Bronchial epithelial cell (primary cell): ENCODE measurements around the gene JPT2. TPM values are rescaled to one million over a fixed set of nuclear protein-coding genes. Genes with fewer than 3 reads are reported as not detected.

Source experiments
- DNase-seq: peaks from one replicate; pipeline ENCODE4 v3.0.0-alpha.2; 2010; ENCODE audit warnings: low read depth
- FAIRE-seq: peaks from 2 replicates; lab custom pipeline; 2011; peaks lifted over from hg19 to GRCh38; lab: Jason Lieb, UNC
- H3K27me3 ChIP-seq: 2 replicates; pipeline ENCODE4 v1.5.1; 2011; ENCODE audit warnings: low read length; ENCODE audit not compliant: control insufficient read depth, insufficient read depth
- H3K36me3 ChIP-seq: 2 replicates; pipeline ENCODE4 v1.5.1; 2011; ENCODE audit warnings: low read length; ENCODE audit not compliant: control insufficient read depth, insufficient read depth
- H3K4me3 ChIP-seq: 2 replicates; pipeline ENCODE4 v1.5.1; 2011; ENCODE audit warnings: mild to moderate bottlenecking, low read depth, low read length, control low read depth
- total RNA-seq: library from RNA; depleted of rRNA; stranded (reverse); fragments of >200 nt; gene quantifications from 2 replicates; pipeline ENCODE4 v1.2.1, GENCODE V29; 2014
- TF ChIP-seq, protein P1 (sequence below): IDR thresholded peaks from 2 replicates; pipeline ENCODE4 v1.5.1; 2011; ENCODE audit warnings: mild to moderate bottlenecking, moderate library complexity, low read length, control low read depth, inconsistent platforms; ENCODE audit not compliant: insufficient read depth, severe bottlenecking

JPT2 gene
- total RNA-seq, 1 donor from 2014 or later = 59.2 TPM

DNA sequence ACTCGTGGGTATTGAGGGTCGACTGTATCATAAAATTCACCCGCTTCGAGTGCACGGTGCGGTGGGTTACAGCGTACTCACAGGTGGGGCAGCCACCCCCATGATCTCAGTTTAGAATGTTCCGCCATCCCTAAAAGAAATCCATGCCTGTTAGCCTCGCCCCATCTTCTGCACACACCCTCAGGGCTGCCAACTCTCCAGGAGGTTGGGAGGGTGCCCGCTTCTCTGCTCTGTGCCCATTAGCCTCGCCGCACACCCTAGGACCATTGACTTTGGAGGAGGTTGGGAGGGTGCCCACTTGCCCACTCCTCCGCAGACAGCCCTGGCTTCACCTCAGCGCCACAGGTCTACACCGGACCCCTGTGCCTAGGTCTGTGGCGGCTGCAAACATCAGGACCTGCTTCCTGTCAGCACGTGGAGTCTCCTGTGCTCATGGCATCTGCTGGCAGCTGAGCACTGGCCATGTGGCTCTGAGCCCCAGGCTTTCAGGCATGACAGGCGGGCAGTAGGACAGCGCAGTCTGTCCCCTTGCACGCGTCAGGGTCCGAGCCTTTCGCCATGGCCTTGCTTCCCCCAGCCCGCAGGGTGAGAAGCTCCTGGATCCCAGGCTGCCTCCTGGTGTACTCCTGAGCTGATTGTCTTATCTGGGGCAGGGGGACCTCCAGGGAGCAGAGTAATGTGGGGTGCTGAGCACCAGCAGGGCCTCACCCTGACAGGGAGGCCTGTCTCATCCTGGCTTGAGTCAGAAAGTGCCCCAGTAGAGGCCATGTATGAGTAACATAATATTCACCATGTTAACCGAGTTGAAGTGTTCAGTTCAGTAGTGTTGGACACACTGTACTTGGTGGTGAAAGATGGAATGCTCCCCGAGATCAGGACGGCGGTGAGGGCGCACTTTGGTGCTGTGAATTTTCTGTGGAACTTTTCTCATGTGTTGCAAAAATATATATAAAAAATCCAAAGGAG, 71.4 kb downstream of the JPT2 start:
- TF ChIP-seq, protein P1, sequence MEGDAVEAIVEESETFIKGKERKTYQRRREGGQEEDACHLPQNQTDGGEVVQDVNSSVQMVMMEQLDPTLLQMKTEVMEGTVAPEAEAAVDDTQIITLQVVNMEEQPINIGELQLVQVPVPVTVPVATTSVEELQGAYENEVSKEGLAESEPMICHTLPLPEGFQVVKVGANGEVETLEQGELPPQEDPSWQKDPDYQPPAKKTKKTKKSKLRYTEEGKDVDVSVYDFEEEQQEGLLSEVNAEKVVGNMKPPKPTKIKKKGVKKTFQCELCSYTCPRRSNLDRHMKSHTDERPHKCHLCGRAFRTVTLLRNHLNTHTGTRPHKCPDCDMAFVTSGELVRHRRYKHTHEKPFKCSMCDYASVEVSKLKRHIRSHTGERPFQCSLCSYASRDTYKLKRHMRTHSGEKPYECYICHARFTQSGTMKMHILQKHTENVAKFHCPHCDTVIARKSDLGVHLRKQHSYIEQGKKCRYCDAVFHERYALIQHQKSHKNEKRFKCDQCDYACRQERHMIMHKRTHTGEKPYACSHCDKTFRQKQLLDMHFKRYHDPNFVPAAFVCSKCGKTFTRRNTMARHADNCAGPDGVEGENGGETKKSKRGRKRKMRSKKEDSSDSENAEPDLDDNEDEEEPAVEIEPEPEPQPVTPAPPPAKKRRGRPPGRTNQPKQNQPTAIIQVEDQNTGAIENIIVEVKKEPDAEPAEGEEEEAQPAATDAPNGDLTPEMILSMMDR = no peak
- FAIRE-seq = peak; percentile 47
- peak; percentile 36 for DNase-seq
- Histone ChIP-seq H3K27me3 (no peaks in the 10 kb centered on the region), H3K4me3 (no peak overlapping the region), H3K36me3 (peaks cover 29% of the 10 kb centered on the region)

Other genes starting within 250 kb of the JPT2 start
- gene PERCC1, start 247.2 kb upstream of the JPT2 start, total RNA-seq = not detected in 2 replicates
- under 0.01 and 0.51 TPM in 2 replicates for gene CCDC154, start 233.7 kb upstream of the JPT2 start, total RNA-seq
- 36.6 and 46.7 TPM in 2 replicates for gene CLCN7, start 203.3 kb upstream of the JPT2 start, total RNA-seq
- under 0.01 TPM in 1 of 2 replicates, not detected in the other for gene PTX4, start 189.3 kb upstream of the JPT2 start, total RNA-seq
- 6.4 and 8.2 TPM in 2 replicates for gene TELO2, start 184.9 kb upstream of the JPT2 start, total RNA-seq
- under 0.01 TPM in 1 of 2 replicates, not detected in the other for gene TMEM204, start 144.6 kb upstream of the JPT2 start, total RNA-seq
- gene IFT140, start 66.2 kb upstream of the JPT2 start, total RNA-seq = 10.8 and 12.4 TPM in 2 replicates
- gene CRAMP1, start 65.9 kb upstream of the JPT2 start, total RNA-seq = 3.9 and 5.0 TPM in 2 replicates
- 24.5 and 28.7 TPM in 2 replicates for gene MAPK8IP3, start 27.9 kb downstream of the JPT2 start, total RNA-seq
- gene NME3, start 93.3 kb downstream of the JPT2 start, total RNA-seq = 48.5 and 56.9 TPM in 2 replicates
- gene EME2, start 94.5 kb downstream of the JPT2 start, total RNA-seq = 5.8 and 6.1 TPM in 2 replicates
- gene MRPS34, start 94.9 kb downstream of the JPT2 start, total RNA-seq = 71.3 and 74.8 TPM in 2 replicates
- gene SPSB3, start 104.3 kb downstream of the JPT2 start, total RNA-seq = 35.5 and 48.2 TPM in 2 replicates
- 60.2 and 82.9 TPM in 2 replicates for gene NUBP2, start 104.7 kb downstream of the JPT2 start, total RNA-seq
- under 0.01 TPM in 1 of 2 replicates, not detected in the other for gene IGFALS, start 115.4 kb downstream of the JPT2 start, total RNA-seq
- gene HAGH, start 148.5 kb downstream of the JPT2 start, total RNA-seq = 60.0 and 91.8 TPM in 2 replicates
- 61.6 and 61.9 TPM in 2 replicates for gene FAHD1, start 148.9 kb downstream of the JPT2 start, total RNA-seq
- gene MEIOB, start 193.9 kb downstream of the JPT2 start, total RNA-seq = 0.26 TPM in 1 of 2 replicates, not detected in the other
- gene HS3ST6, start 240.1 kb downstream of the JPT2 start, total RNA-seq = 2.2 TPM in 1 of 2 replicates, not detected in the other